Ishikawa (cell line): Measurements from ENCODE around the gene HELZ2.

Experiments used
- CEBPB ChIP-seq: IDR thresholded peaks from 2 replicates; pipeline ENCODE4 v1.6.1; 2012
- CREB1 ChIP-seq: IDR thresholded peaks from 2 replicates; pipeline ENCODE4 v1.6.1; 2012; ENCODE audit warnings: low read depth
- EP300 ChIP-seq: IDR thresholded peaks from 2 replicates; pipeline ENCODE4 v1.6.1; 2012; ENCODE audit warnings: borderline replicate concordance
- FOXM1 ChIP-seq: IDR thresholded peaks from 2 replicates; pipeline ENCODE4 v1.6.1; 2012; ENCODE audit warnings: low read depth, borderline replicate concordance
- MAX ChIP-seq: IDR thresholded peaks from 2 replicates; pipeline ENCODE4 v1.6.1; 2012
- RAD21 ChIP-seq: IDR thresholded peaks from 2 replicates; pipeline ENCODE4 v1.6.1; 2012; ENCODE audit warnings: low read depth
- REST ChIP-seq: IDR thresholded peaks from 2 replicates; pipeline ENCODE4 v1.6.1; 2012; ENCODE audit warnings: low read depth, mild to moderate bottlenecking
- TAF1 ChIP-seq: IDR thresholded peaks from 2 replicates; pipeline ENCODE4 v1.6.1; 2012; ENCODE audit warnings: low read depth, mild to moderate bottlenecking
- TCF12 ChIP-seq: IDR thresholded peaks from 2 replicates; pipeline ENCODE4 v1.6.1; 2012; ENCODE audit warnings: low read depth
- TEAD4 ChIP-seq: IDR thresholded peaks from 2 replicates; pipeline ENCODE4 v1.6.1; 2012
- USF1 ChIP-seq: IDR thresholded peaks from 2 replicates; pipeline ENCODE4 v1.6.1; 2012
- YY1 ChIP-seq: IDR thresholded peaks from 2 replicates; pipeline ENCODE4 v1.6.1; 2012; ENCODE audit warnings: low read depth
- ZBTB7A ChIP-seq: IDR thresholded peaks from 2 replicates; pipeline ENCODE4 v1.6.1; 2012; ENCODE audit warnings: low read depth

- TF ChIP-seq CEBPB, result no peak
- TF ChIP-seq MAX, result no peak
- no peak for TF ChIP-seq USF1
- TF ChIP-seq TAF1, result no peak
- TF ChIP-seq YY1, result no peak
- no peak for TF ChIP-seq REST
- no peak for TF ChIP-seq TCF12
- TF ChIP-seq CREB1, result no peak
- TF ChIP-seq ZBTB7A, result no peak
- no peak for TF ChIP-seq TEAD4
- TF ChIP-seq FOXM1, result no peak
- no peak for TF ChIP-seq RAD21
- TF ChIP-seq EP300, result no peak
These were observed 12.2 kb downstream of the HELZ2 start for GRCh38 chr20:63561624-63562396.
